Astrocyte (in vitro differentiated cells and primary cell): ENCODE measurements around the gene GOLGA6A. TPM values are rescaled to one million over a fixed set of nuclear protein-coding genes. Genes with fewer than 3 reads are reported as not detected.

Experiments
- DNase-seq: peaks from one replicate; pipeline ENCODE4 v3.0.0-alpha.2; 2010; ENCODE audit warnings: low read depth
- FAIRE-seq: peaks from 2 replicates; lab custom pipeline; 2011; peaks lifted over from hg19 to GRCh38; lab: Jason Lieb, UNC
- H2AFZ ChIP-seq: 2 replicates; pipeline ENCODE4 v1.6.0; 2012; ENCODE audit warnings: low read depth, low read length, inconsistent platforms
- H3K27ac ChIP-seq: 2 replicates; pipeline ENCODE4 v1.5.1; 2011; ENCODE audit warnings: low read depth, low read length, inconsistent platforms
- H3K27me3 ChIP-seq: 2 replicates; pipeline ENCODE4 v1.6.0; 2011; ENCODE audit warnings: low read length, inconsistent platforms; ENCODE audit not compliant: insufficient read depth
- H3K36me3 ChIP-seq: 2 replicates; pipeline ENCODE4 v1.5.1; 2011; ENCODE audit warnings: low read length, inconsistent platforms; ENCODE audit not compliant: insufficient read depth
- H3K4me1 ChIP-seq: 2 replicates; pipeline ENCODE4 v1.5.1; 2011; ENCODE audit warnings: low read length, inconsistent platforms; ENCODE audit not compliant: insufficient read depth
- H3K4me2 ChIP-seq: 2 replicates; pipeline ENCODE4 v1.6.0; 2012; ENCODE audit warnings: low read length, inconsistent platforms
- H3K4me3 ChIP-seq: 2 replicates; pipeline ENCODE4 v1.5.1; 2011; ENCODE audit warnings: low read depth, mild to moderate bottlenecking, low read length, inconsistent platforms; ENCODE audit not compliant: insufficient read depth
- H3K79me2 ChIP-seq: 2 replicates; pipeline ENCODE4 v1.6.0; 2012; ENCODE audit warnings: mild to moderate bottlenecking, low read length, inconsistent platforms; ENCODE audit not compliant: insufficient read depth
- H3K9ac ChIP-seq: 2 replicates; pipeline ENCODE4 v1.6.0; 2012; ENCODE audit warnings: mild to moderate bottlenecking, low read length, inconsistent platforms
- H3K9me3 ChIP-seq: 2 replicates; pipeline ENCODE4 v1.5.1; 2012; ENCODE audit warnings: low read depth, mild to moderate bottlenecking, low read length, inconsistent platforms; ENCODE audit not compliant: insufficient read depth
- H4K20me1 ChIP-seq: 2 replicates; pipeline ENCODE4 v1.6.0; 2012; ENCODE audit warnings: low read length, inconsistent platforms; ENCODE audit not compliant: insufficient read depth
- H3K27ac Mint-ChIP-seq: one replicate; pipeline ENCODE4 v1.8.0; 2021; ENCODE audit warnings: mild to moderate bottlenecking, mixed read lengths; ENCODE audit not compliant: unreplicated experiment
- H3K27me3 Mint-ChIP-seq: one replicate; pipeline ENCODE4 v1.8.0; 2021; ENCODE audit warnings: low read depth, mixed read lengths; ENCODE audit not compliant: unreplicated experiment
- H3K36me3 Mint-ChIP-seq: one replicate; pipeline ENCODE4 v1.8.0; 2021; ENCODE audit warnings: low read depth, mixed read lengths; ENCODE audit not compliant: unreplicated experiment
- H3K4me1 Mint-ChIP-seq: one replicate; pipeline ENCODE4 v1.8.0; 2021; ENCODE audit warnings: low read depth, mixed read lengths; ENCODE audit not compliant: unreplicated experiment
- H3K4me3 Mint-ChIP-seq: one replicate; pipeline ENCODE4 v1.8.0; 2021; ENCODE audit warnings: mild to moderate bottlenecking, moderate library complexity, mixed read lengths; ENCODE audit not compliant: unreplicated experiment
- H3K9me3 Mint-ChIP-seq: one replicate; pipeline ENCODE4 v1.8.0; 2021; ENCODE audit warnings: mild to moderate bottlenecking, mixed read lengths; ENCODE audit not compliant: unreplicated experiment
- EZH2 ChIP-seq: IDR thresholded peaks from 2 replicates; pipeline ENCODE4 v1.6.1; 2012; ENCODE audit warnings: mild to moderate bottlenecking, low read length, inconsistent platforms; ENCODE audit not compliant: insufficient read depth
- total RNA-seq: library from RNA; stranded (reverse); gene quantifications from 2 replicates; pipeline ENCODE4 v1.2.1, GENCODE V29; 2021
- TF ChIP-seq, protein P1 (sequence below): IDR thresholded peaks from 2 replicates; pipeline ENCODE4 v1.5.1; 2011; ENCODE audit warnings: low read depth, mild to moderate bottlenecking, inconsistent platforms, low read length, moderate library complexity; ENCODE audit not compliant: insufficient read depth

Gene GOLGA6A
- total RNA-seq, 1 donor from 2014 or later: 0.30 TPM

DNA sequence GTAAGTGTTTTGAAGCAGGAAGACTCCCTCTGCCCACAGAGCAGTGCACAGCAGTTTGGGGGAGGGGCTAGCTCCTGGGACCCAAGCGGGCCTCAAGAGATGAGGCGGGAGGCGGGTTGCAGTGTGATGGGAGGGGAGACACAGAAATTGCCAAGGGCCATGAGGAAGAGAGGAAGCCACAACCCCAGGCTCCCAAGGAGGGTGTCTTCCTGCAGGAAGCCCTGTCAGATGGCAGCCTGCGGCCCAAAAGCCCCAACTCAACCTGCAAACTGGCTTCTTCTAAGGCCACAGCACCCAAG, 40.7 kb upstream of the GOLGA6A start:
- Histone ChIP-seq H3K27me3 (peaks cover 38% of the 10 kb centered on the region), H2AFZ (no peak overlapping the region), H3K79me2 (no peaks in the 10 kb centered on the region), H3K4me2 (no peak overlapping the region), H3K4me3 (no peak overlapping the region), H3K9ac (no peak overlapping the region), H3K27ac (no peak overlapping the region), H3K4me1 (peaks cover 1% of the 10 kb centered on the region), H3K9me3 (no peaks in the 10 kb centered on the region), H3K36me3 (no peaks in the 10 kb centered on the region), H4K20me1 (no peaks in the 10 kb centered on the region)
- Mint-ChIP-seq H3K4me1 (peaks cover 2% of the 10 kb centered on the region), H3K27ac (no peak overlapping the region), H3K36me3 (no peaks in the 10 kb centered on the region), H3K4me3 (no peak overlapping the region), H3K9me3 (peaks cover 3% of the 10 kb centered on the region), H3K27me3 (peaks cover 50% of the 10 kb centered on the region)
- TF ChIP-seq, protein P1, sequence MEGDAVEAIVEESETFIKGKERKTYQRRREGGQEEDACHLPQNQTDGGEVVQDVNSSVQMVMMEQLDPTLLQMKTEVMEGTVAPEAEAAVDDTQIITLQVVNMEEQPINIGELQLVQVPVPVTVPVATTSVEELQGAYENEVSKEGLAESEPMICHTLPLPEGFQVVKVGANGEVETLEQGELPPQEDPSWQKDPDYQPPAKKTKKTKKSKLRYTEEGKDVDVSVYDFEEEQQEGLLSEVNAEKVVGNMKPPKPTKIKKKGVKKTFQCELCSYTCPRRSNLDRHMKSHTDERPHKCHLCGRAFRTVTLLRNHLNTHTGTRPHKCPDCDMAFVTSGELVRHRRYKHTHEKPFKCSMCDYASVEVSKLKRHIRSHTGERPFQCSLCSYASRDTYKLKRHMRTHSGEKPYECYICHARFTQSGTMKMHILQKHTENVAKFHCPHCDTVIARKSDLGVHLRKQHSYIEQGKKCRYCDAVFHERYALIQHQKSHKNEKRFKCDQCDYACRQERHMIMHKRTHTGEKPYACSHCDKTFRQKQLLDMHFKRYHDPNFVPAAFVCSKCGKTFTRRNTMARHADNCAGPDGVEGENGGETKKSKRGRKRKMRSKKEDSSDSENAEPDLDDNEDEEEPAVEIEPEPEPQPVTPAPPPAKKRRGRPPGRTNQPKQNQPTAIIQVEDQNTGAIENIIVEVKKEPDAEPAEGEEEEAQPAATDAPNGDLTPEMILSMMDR: no peak
- TF ChIP-seq EZH2: no peak
- no peak for DNase-seq
- FAIRE-seq: no peak

DNA sequence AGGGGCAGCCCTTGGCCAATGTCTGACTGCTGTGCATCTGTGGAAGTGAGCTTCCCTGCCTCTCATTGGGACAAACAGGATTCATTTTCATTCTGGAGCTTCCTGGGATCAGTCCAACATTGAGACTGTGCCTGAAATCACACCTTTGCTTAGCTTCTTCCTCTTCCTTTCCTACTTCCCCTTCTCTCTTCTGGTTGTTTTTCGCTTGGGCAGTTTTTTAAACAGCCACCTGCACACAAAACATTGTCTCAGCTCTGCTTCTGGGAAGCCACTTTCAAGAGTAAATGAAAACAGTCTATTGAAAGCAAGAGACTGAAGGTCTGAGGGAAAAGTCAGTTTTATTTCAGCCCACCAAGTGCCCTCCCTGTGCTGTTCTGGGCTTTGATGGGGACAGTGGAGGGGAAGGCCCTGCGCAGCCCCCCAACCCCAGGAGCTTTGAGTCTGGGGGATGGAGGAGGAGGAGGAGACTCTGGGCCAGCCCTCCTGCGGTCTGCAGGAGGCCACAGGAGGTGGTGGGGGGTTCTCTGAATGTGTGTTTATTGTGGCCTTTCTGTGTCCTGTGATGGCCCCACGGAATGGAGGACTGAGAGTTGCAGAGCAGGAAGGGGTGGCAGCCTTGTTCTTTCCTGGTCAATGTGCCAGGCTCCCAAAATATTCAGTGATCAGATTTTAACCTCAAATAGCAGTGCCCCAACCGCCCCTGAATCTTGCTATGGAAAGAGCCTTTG, 40.2 kb upstream of the GOLGA6A start:
- Histone ChIP-seq H3K36me3 (no peaks in the 10 kb centered on the region), H3K9me3 (no peaks in the 10 kb centered on the region), H3K9ac (no peak overlapping the region), H2AFZ (no peak overlapping the region), H3K79me2 (no peaks in the 10 kb centered on the region), H3K4me1 (no peaks in the 10 kb centered on the region), H3K4me2 (no peak overlapping the region), H4K20me1 (no peaks in the 10 kb centered on the region), H3K27ac (no peak overlapping the region), H3K27me3 (peaks cover 38% of the 10 kb centered on the region), H3K4me3 (no peak overlapping the region)
- H3K36me3 Mint-ChIP-seq: no peaks in the 10 kb centered on the region
- H3K27me3 Mint-ChIP-seq: peaks cover 48% of the 10 kb centered on the region
- no peak overlapping the region for H3K27ac Mint-ChIP-seq
- peaks cover 2% of the 10 kb centered on the region for H3K4me1 Mint-ChIP-seq
- TF ChIP-seq, protein P1: no peak
- TF ChIP-seq EZH2: no peak
- H3K4me3 Mint-ChIP-seq: no peak overlapping the region
- no peak for DNase-seq
- no peak for FAIRE-seq
- H3K9me3 Mint-ChIP-seq: peaks cover 8% of the 10 kb centered on the region

DNA sequence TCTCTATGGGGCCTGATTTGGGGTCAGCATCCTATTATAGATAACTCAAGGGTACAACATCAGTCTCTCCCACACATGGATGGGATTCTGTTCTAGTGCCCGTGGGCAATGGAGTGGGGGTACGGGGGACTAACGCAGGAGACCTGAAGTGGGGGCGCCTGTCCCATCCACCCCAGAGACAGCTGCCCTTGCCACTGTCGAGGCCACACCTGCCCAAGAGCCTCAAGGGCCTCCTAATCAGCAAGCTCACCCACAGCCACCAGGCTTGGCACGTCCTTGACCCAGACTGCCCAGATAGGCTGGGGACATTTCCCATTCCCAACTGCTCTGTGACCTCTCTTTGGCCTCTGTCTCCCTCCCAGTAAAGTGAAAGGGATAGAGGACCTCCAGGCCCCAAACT, 39.5 kb upstream of the GOLGA6A start:
- H3K79me2 ChIP-seq: no peaks in the 10 kb centered on the region
- DNase-seq: no peak
- Mint-ChIP-seq H3K4me1 (peaks cover 2% of the 10 kb centered on the region), H3K9me3 (peaks cover 8% of the 10 kb centered on the region), H3K4me3 (no peak overlapping the region), H3K27me3 (peaks cover 44% of the 10 kb centered on the region), H3K36me3 (no peaks in the 10 kb centered on the region), H3K27ac (no peak overlapping the region)
- no peak for TF ChIP-seq EZH2
- TF ChIP-seq, protein P1: no peak
- FAIRE-seq: no peak
- H3K4me2 ChIP-seq: no peak overlapping the region
- H3K27me3 ChIP-seq: peaks cover 35% of the 10 kb centered on the region
- no peaks in the 10 kb centered on the region for H3K36me3 ChIP-seq
- no peak overlapping the region for H2AFZ ChIP-seq
- no peaks in the 10 kb centered on the region for H4K20me1 ChIP-seq
- no peaks in the 10 kb centered on the region for H3K9me3 ChIP-seq
- no peak overlapping the region for H3K9ac ChIP-seq
- no peak overlapping the region for H3K27ac ChIP-seq
- H3K4me3 ChIP-seq: no peak overlapping the region
- no peaks in the 10 kb centered on the region for H3K4me1 ChIP-seq
